ENCODE data around the gene CCDC188. TPM values are rescaled to one million over a fixed set of nuclear protein-coding genes. Genes with fewer than 3 reads are reported as not detected.

The CCDC188 gene
- total RNA-seq, 4 donors from 2014 or later = 0.28 to 1.8 (median 0.56) TPM; not detected in 1

DNA sequence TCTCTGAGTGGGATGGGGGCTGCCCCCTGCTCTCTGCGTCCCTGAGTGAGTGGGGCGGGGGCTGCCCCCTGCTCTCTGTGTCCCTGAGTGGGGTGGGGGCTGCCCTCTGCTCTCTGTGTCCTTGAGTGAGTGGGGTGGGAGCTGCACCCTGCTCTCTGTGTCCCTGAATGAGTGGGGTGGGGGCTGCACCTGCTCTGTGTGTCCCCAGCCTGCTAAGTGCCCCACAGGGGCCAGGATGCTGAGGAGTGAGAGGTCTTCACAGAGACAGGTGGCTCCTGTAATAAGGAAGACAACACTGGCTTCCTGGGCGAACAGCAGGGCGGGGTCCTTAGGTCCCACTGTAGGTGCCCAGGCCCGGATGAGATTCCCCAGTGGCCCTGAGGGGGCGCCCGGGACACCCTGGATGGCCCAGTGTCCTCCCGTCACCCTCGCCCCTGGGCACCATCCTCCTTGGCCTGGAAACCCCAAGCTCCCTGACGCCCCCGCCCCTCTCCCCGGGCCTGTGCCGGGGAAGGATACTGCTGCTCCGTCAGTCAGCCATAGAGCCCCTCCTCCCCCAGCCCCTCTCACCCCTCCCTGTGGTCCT lies 3.8 kb upstream of the CCDC188 start:
- ATAC-seq (ENCODE audit: low FRiP score) (no peak), DNase-seq (ENCODE audit: low spot score) (no peak)
- TF ChIP-seq, protein P1, sequence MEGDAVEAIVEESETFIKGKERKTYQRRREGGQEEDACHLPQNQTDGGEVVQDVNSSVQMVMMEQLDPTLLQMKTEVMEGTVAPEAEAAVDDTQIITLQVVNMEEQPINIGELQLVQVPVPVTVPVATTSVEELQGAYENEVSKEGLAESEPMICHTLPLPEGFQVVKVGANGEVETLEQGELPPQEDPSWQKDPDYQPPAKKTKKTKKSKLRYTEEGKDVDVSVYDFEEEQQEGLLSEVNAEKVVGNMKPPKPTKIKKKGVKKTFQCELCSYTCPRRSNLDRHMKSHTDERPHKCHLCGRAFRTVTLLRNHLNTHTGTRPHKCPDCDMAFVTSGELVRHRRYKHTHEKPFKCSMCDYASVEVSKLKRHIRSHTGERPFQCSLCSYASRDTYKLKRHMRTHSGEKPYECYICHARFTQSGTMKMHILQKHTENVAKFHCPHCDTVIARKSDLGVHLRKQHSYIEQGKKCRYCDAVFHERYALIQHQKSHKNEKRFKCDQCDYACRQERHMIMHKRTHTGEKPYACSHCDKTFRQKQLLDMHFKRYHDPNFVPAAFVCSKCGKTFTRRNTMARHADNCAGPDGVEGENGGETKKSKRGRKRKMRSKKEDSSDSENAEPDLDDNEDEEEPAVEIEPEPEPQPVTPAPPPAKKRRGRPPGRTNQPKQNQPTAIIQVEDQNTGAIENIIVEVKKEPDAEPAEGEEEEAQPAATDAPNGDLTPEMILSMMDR (IDR thresholded peaks at IDR 0.05) = no peak

DNA sequence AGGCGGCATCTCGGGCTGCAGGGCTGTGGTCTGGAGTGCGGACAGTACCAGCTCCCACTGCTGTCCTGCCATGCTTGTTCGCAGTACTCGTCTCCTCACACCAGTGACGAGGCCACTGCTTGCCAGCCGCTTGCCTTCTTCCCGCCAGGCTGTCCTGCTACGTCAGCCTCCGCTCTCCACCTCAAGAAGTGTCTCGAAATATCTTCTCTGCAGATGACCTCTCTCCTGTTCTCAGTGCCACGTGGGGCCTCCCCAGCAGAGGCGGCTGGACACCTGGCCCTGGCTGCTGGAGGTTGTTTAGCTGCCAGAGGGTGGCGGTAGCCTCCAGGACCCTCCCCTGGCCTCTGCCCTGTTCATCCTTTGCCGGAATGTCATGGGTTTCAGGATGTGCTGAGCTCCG lies 3.1 kb upstream of the CCDC188 start:
- TF ChIP-seq, protein P1 (IDR thresholded peaks at IDR 0.05) = no peak
- ATAC-seq (ENCODE audit: low FRiP score) = no peak
- no peak for DNase-seq (ENCODE audit: low spot score)

- DNase-seq (ENCODE audit: low spot score) (no peak), ATAC-seq (ENCODE audit: low FRiP score) (no peak)
- TF ChIP-seq, protein P1 (IDR thresholded peaks at IDR 0.05) = no peak
Measured at GRCh38 chr22:20152464-20152890, 1.6 kb upstream of the CCDC188 start.

GRCh38 chr22:20151276-20151588 lies 377 bp upstream of the CCDC188 start:
- DNase-seq (ENCODE audit: low spot score) = no peak
- no peak for ATAC-seq (ENCODE audit: low FRiP score)
- TF ChIP-seq, protein P1 (IDR thresholded peaks at IDR 0.05) = no peak

DNA sequence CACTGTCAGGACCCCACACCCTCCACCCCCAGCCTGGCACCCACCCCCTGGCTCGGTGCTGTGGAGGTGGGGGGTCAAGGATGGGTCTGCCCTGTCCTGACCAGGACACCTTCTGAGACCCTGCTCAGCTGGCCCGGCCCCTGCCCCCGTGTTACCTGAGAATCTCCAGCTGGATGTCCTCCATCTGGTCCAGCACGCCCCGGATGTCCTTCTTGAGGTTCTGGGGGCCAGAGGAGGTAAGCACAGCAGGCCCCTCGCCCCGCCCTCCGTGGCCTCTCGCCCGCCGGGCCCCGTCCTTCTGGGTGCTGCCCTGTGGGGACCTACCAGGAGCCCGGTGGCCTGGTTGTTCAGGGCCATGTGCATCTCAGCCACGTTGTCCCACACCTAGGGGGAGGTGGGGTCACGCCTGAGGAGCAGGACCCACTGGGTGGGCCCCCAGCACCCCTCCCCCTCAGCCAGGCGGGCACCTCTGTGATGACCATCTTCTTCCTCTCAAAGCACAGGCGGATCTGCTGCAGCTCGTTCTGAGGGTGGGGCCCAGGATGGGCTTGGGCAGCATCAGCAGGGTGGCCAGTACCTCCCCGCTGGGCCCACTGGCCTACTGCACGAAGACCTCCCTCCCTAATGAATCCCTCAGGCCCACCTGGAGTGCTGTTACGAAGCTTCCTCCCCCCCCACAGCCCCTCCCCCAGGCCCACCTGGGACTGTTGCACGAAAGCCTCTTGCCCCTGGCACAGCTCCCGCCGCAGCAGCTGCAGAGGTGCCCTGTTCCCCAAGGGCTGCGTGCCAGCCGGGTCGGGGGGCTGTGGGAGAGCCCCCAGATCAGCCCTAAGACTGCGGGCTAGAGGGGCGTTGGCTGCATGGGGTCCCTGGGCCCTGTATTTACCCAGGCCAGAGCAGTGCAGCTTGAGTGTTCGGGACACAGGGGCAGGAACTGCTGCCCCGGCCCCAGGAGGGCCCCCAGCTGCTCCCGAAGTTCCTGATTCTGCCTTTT lies 1.3 kb downstream of the CCDC188 start:
- DNase-seq (ENCODE audit: low spot score) = no peak
- TF ChIP-seq, protein P1 (IDR thresholded peaks at IDR 0.05) = no peak
- ATAC-seq (ENCODE audit: low FRiP score) = no peak

GRCh38 chr22:20148414-20148813 lies 2.4 kb downstream of the CCDC188 start:
- ATAC-seq (ENCODE audit: low FRiP score) = no peak
- DNase-seq (ENCODE audit: low spot score) = no peak

More at GRCh38 chr22:20148414-20148813, 2.4 kb downstream of the CCDC188 start:
- TF ChIP-seq, protein P1 (IDR thresholded peaks at IDR 0.05) = no peak

Measured in omental fat pad (tissue), 4 donors.